ENCODE results near the gene SP9.

GRCh38 chr2:174333372-174334277 lies 1.1 kb upstream of the SP9 start:
- no peak for TF ChIP-seq CTCF (IDR thresholded peaks at IDR 0.05)
- no peak for TF ChIP-seq POLR2A (IDR thresholded peaks at IDR 0.05)
- TF ChIP-seq POLR2AphosphoS5 (IDR thresholded peaks at IDR 0.05) = no peak
- TF ChIP-seq EP300 (IDR thresholded peaks at IDR 0.05) = no peak

Data from gastroesophageal sphincter (tissue), 3 donors.